Kidney (tissue), 14 donors: ENCODE measurements around the gene EMILIN3. TPM values are rescaled to one million over a fixed set of nuclear protein-coding genes. Genes with fewer than 3 reads are reported as not detected.

Experiments
- DNase-seq, 5 donors: peaks; one replicate each; pipeline ENCODE4 v3.0.0-alpha.2; 2013 to 2020
- FAIRE-seq: peaks from 2 replicates; lab custom pipeline; 2012; peaks lifted over from hg19 to GRCh38; lab: Jason Lieb, UNC
- H3K27ac ChIP-seq, 2 donors: one replicate each; pipeline ENCODE4 v1.7.0; 2013; ENCODE audit warnings: low read depth in 2 of 2, low read length in 2 of 2, inconsistent platforms in 1 of 2
- H3K27me3 ChIP-seq: one replicate; pipeline ENCODE4 v1.7.1; 2013; ENCODE audit warnings: low read length, inconsistent platforms; ENCODE audit not compliant: control insufficient read depth, insufficient read depth
- H3K36me3 ChIP-seq, 3 donors: one replicate each; pipeline versions ENCODE4 v1.7.0 to v1.7.1; 2013; ENCODE audit warnings: low read length in 3 of 3, control low read depth in 1 of 3, inconsistent platforms in 1 of 3; ENCODE audit not compliant: insufficient read depth in 3 of 3, control insufficient read depth in 2 of 3
- H3K4me1 ChIP-seq, 3 donors: one replicate each; pipeline versions ENCODE4 v1.7.0 to v1.7.1; 2013; ENCODE audit warnings: low read length in 3 of 3, inconsistent platforms in 1 of 3, low read depth in 1 of 3; ENCODE audit not compliant: control insufficient read depth in 2 of 3, insufficient read depth in 2 of 3
- H3K4me3 ChIP-seq, 3 donors: one replicate each; pipeline versions ENCODE4 v1.7.0 to v1.8.1; 2013; ENCODE audit warnings: low read length in 3 of 3, control low read depth in 1 of 3, inconsistent platforms in 1 of 3
- H3K9ac ChIP-seq, 3 donors: one replicate each; pipeline versions ENCODE4 v1.7.0 to v1.7.1; 2013; ENCODE audit warnings: low read length in 3 of 3, control low read depth in 1 of 3, inconsistent platforms in 1 of 3
- H3K9me3 ChIP-seq, 3 donors: one replicate each; pipeline versions ENCODE4 v1.7.0 to v1.7.1; 2013; ENCODE audit warnings: low read length in 3 of 3, control low read depth in 1 of 3, inconsistent platforms in 1 of 3; ENCODE audit not compliant: control insufficient read depth in 2 of 3, insufficient read depth in 1 of 3
- CTCF ChIP-seq: IDR thresholded peaks from 3 replicates; pipeline ENCODE4 v1.5.1; 2012; ENCODE audit warnings: mild to moderate bottlenecking, moderate library complexity, borderline replicate concordance; ENCODE audit not compliant: insufficient read depth; ENCODE audit errors: extremely low read depth
- intact Hi-C: fragments of 100-400 bp; cut with DNase I; formaldehyde crosslinking; loops from one replicate; pipeline ENCODE4 v1.11.1; 2022
- polyA plus RNA-seq: library from polyadenylated mRNA; stranded (reverse); fragments of 350-450 nt; fragmentation: Illumina TruSeq; extraction: RNeasy Lipid Tissue Mini Kit (QIAGEN cat#74804); gene quantifications from one replicate; pipeline ENCODE4 v1.2.3, GENCODE V29; 2014; ENCODE audit warnings: low read depth, low replicate concordance; ENCODE audit not compliant: insufficient read depth
- total RNA-seq: library from RNA; stranded (reverse); fragmentation: NEBNext Ultra II Directional; extraction: Animal tissue kit (Norgen Biotek cat#: 25700); gene quantifications from one replicate; pipeline ENCODE4 v1.2.1, GENCODE V29; 2021
- donor health status: control.
- donor health status: control.
- donor health status: control.
- donor health status: control.
- donor health status: control.
- donor health status: DM: yes; HTN: yes; CAD: no.
- donor health status: Normal renal cell carcinoma (clear cell type).

The EMILIN3 gene
- total and polyA plus RNA-seq, 2 donors from 2014 or later = 0.32 to 0.50 TPM

- Histone ChIP-seq H3K27me3 (no peaks in the 10 kb centered on the region), H3K9ac (no peak overlapping the region), H3K4me1 (no peaks in the 10 kb centered on the region), H3K36me3 (no peaks in the 10 kb centered on the region), H3K4me3 (no peak overlapping the region), H3K9me3 (no peaks in the 10 kb centered on the region), H3K27ac (no peak overlapping the region)
- DNase-seq (peak in 1 of 5 donors; percentile 78), FAIRE-seq (no peak)
- intact Hi-C loops = no loop called here
- TF ChIP-seq CTCF = no peak
Observed at GRCh38 chr20:41386502-41387427, 20.1 kb upstream of the EMILIN3 start.

- Histone ChIP-seq H3K4me3 (no peak overlapping the region), H3K27ac (no peak overlapping the region), H3K9ac (no peak overlapping the region), H3K4me1 (no peaks in the 10 kb centered on the region), H3K36me3 (no peaks in the 10 kb centered on the region), H3K9me3 (no peaks in the 10 kb centered on the region), H3K27me3 (no peaks in the 10 kb centered on the region)
- TF ChIP-seq CTCF = no peak
- intact Hi-C loops = no loop called here
- DNase-seq (no peak), FAIRE-seq (no peak)
Observed at GRCh38 chr20:41382791-41383305, 16.2 kb upstream of the EMILIN3 start.

- no peak for FAIRE-seq
- Histone ChIP-seq H3K36me3 (no peaks in the 10 kb centered on the region), H3K27ac (no peak overlapping the region), H3K9ac (no peak overlapping the region), H3K27me3 (no peaks in the 10 kb centered on the region), H3K4me3 (no peak overlapping the region), H3K4me1 (no peaks in the 10 kb centered on the region), H3K9me3 (no peaks in the 10 kb centered on the region)
- intact Hi-C loops = no loop called here
- no peak for TF ChIP-seq CTCF
- DNase-seq = no peak
Observed at GRCh38 chr20:41380551-41381193, 14.1 kb upstream of the EMILIN3 start.
